Right cardiac atrium (tissue), 5 donors: ENCODE data around the gene NLRP1. TPM values are rescaled to one million over a fixed set of nuclear protein-coding genes. Genes with fewer than 3 reads are reported as not detected.

ENCODE experiments used
- ATAC-seq, 2 donors: fragments of 200-7000 bp; cut with Tn5 transposase; one replicate each; pipeline versions ENCODE4 v1.8.0 to v1.9.1; 2020; ENCODE audit warnings: moderate library complexity in 2 of 2, mild to moderate bottlenecking in 1 of 2
- DNase-seq, 3 donors: peaks; one replicate each; pipeline ENCODE4 v3.0.0-alpha.2; 2020
- H3K27ac ChIP-seq: one replicate; pipeline ENCODE4 v1.5.1; 2013; ENCODE audit warnings: mild to moderate bottlenecking, low read length, control low read depth, moderate library complexity
- H3K27me3 ChIP-seq: one replicate; pipeline ENCODE4 v1.6.1; 2013; ENCODE audit not compliant: control insufficient read depth, insufficient read depth
- H3K4me1 ChIP-seq: one replicate; pipeline ENCODE4 v1.6.1; 2013; ENCODE audit warnings: low read length; ENCODE audit not compliant: control insufficient read depth, insufficient read depth
- H3K4me3 ChIP-seq: one replicate; pipeline ENCODE4 v1.5.1; 2013; ENCODE audit warnings: low read length, control low read depth
- H3K9me3 ChIP-seq: one replicate; pipeline ENCODE4 v1.6.1; 2013; ENCODE audit warnings: low read length; ENCODE audit not compliant: control insufficient read depth
- WGBS: extraction: QIAGEN DNeasy Blood & Tissue Kit; methylation state at CpG from one replicate; pipeline ENCODE4 v1.1.7; 2013; 5-methylcytosine and 5-hydroxymethylcytosine counted together
- intact Hi-C, 4 donors: fragments of 100-400 bp; cut with DNase I; formaldehyde crosslinking; loops; one replicate each; pipeline versions ENCODE4 v1.11.0 to v1.14.0; 2022 to 2023
- polyA plus RNA-seq: library from polyadenylated mRNA; stranded (reverse); fragments of 200-250 nt; gene quantifications from one replicate; pipeline ENCODE4 v1.2.3, GENCODE V29; 2013
- total RNA-seq, 4 donors: library from RNA; stranded (reverse); fragmentation: NEBNext Ultra II Directional; extraction: Animal tissue kit (Norgen Biotek cat#: 25700); gene quantifications; one replicate each; pipeline ENCODE4 v1.2.1, GENCODE V29; 2021
- donor health status: healthy with polysubstance abuse.
- donor health status: DM: no; HTN: yes; CAD: no.
- donor health status: DM: no; HTN: no; CAD: no.
- donor health status: DM: no; HTN: yes; CAD: no; lungs with severe emphysema.
- donor health status: DM: yes; HTN: yes; CAD: no.

NLRP1 gene
- total and polyA plus RNA-seq, 5 donors, result 10.3 to 17.5 (median 12.3) TPM

- no peak overlapping the region for H3K27ac ChIP-seq
- intact Hi-C loops, result no loop called here
- H3K4me3 ChIP-seq, result no peak overlapping the region
- 79% methylated on average over 2 of the region's 2 CpGs for WGBS
- no peaks in the 10 kb centered on the region for H3K9me3 ChIP-seq
- DNase-seq (no peak), ATAC-seq (no peak)
- H3K27me3 ChIP-seq, result no peaks in the 10 kb centered on the region
- no peaks in the 10 kb centered on the region for H3K4me1 ChIP-seq
Measured at GRCh38 chr17:5615476-5615875, 31.2 kb upstream of the NLRP1 start.

- Histone ChIP-seq H3K27me3 (no peaks in the 10 kb centered on the region), H3K27ac (no peak overlapping the region), H3K4me3 (no peak overlapping the region), H3K4me1 (no peaks in the 10 kb centered on the region), H3K9me3 (no peaks in the 10 kb centered on the region)
- ATAC-seq (no peak), DNase-seq (no peak)
- intact Hi-C loops, result no loop called here
- 46% methylated on average over 6 of the region's 6 CpGs for WGBS
Measured at GRCh38 chr17:5610956-5611355, 26.6 kb upstream of the NLRP1 start.

- 68% methylated on average over 12 of the region's 12 CpGs for WGBS
- no peak for ATAC-seq
- Histone ChIP-seq H3K27ac (no peak overlapping the region), H3K4me1 (no peaks in the 10 kb centered on the region), H3K4me3 (no peak overlapping the region), H3K9me3 (no peaks in the 10 kb centered on the region), H3K27me3 (no peaks in the 10 kb centered on the region)
- intact Hi-C loops, result no loop called here
- DNase-seq, result no peak
Measured at GRCh38 chr17:5608399-5609112, 24.2 kb upstream of the NLRP1 start.

- Histone ChIP-seq H3K27ac (no peak overlapping the region), H3K4me3 (no peak overlapping the region), H3K27me3 (no peaks in the 10 kb centered on the region), H3K4me1 (no peaks in the 10 kb centered on the region), H3K9me3 (no peaks in the 10 kb centered on the region)
- WGBS, result 51% methylated on average over 3 of the region's 3 CpGs
- ATAC-seq, result no peak
- intact Hi-C loops, result no loop called here
- no peak for DNase-seq
Measured at GRCh38 chr17:5607946-5608345, 23.6 kb upstream of the NLRP1 start.

- ATAC-seq, result no peak
- Histone ChIP-seq H3K9me3 (no peaks in the 10 kb centered on the region), H3K4me1 (no peaks in the 10 kb centered on the region), H3K27ac (no peak overlapping the region), H3K27me3 (peaks cover 3% of the 10 kb centered on the region), H3K4me3 (no peak overlapping the region)
- no peak for DNase-seq
- intact Hi-C loops, result no loop called here
- WGBS, result 48% methylated on average over 4 of the region's 4 CpGs
Measured at GRCh38 chr17:5605452-5605851, 21.1 kb upstream of the NLRP1 start.

GRCh38 chr17:5600041-5600440 lies 15.7 kb upstream of the NLRP1 start:
- DNase-seq, result no peak
- Histone ChIP-seq H3K27ac (no peak overlapping the region), H3K9me3 (no peaks in the 10 kb centered on the region), H3K27me3 (peaks cover 3% of the 10 kb centered on the region), H3K4me1 (no peaks in the 10 kb centered on the region), H3K4me3 (no peak overlapping the region)
- ATAC-seq, result no peak
- intact Hi-C loops, result no loop called here

GRCh38 chr17:5598457-5598856 lies 14.1 kb upstream of the NLRP1 start:
- Histone ChIP-seq H3K27ac (no peak overlapping the region), H3K4me3 (no peak overlapping the region), H3K4me1 (no peaks in the 10 kb centered on the region), H3K9me3 (no peaks in the 10 kb centered on the region), H3K27me3 (peaks cover 5% of the 10 kb centered on the region)
- intact Hi-C loops, result loop anchor here in 2 of 4 donors (5.0 to 10.0 kb wide), 2 partner anchors 106 to 819 kb away; no protein-coding TSS in a partner anchor
- DNase-seq, result no peak
- ATAC-seq, result no peak
- WGBS, result 22% methylated on average over 6 of the region's 6 CpGs

- intact Hi-C loops, result loop anchor here in 2 of 4 donors (5.0 to 10.0 kb wide), 2 partner anchors 108 to 821 kb away; no protein-coding TSS in a partner anchor
- no peak for ATAC-seq
- H3K27ac ChIP-seq, result no peak overlapping the region
- DNase-seq, result no peak
- no peaks in the 10 kb centered on the region for H3K9me3 ChIP-seq
- no peak overlapping the region for H3K4me3 ChIP-seq
- no peaks in the 10 kb centered on the region for H3K4me1 ChIP-seq
- WGBS, result 76% methylated on average over 2 of the region's 2 CpGs
- H3K27me3 ChIP-seq, result peaks cover 2% of the 10 kb centered on the region
Measured at GRCh38 chr17:5596421-5596820, 12.1 kb upstream of the NLRP1 start.

GRCh38 chr17:5595831-5596230 lies 11.5 kb upstream of the NLRP1 start:
- peaks cover 2% of the 10 kb centered on the region for H3K27me3 ChIP-seq
- H3K27ac ChIP-seq, result no peak overlapping the region
- 46% methylated on average over 7 of the region's 7 CpGs for WGBS
- intact Hi-C loops, result loop anchor here in 2 of 4 donors (5.0 to 10.0 kb wide), 2 partner anchors 109 to 821 kb away; no protein-coding TSS in a partner anchor
- ATAC-seq (no peak), DNase-seq (no peak)
- no peaks in the 10 kb centered on the region for H3K9me3 ChIP-seq
- no peak overlapping the region for H3K4me3 ChIP-seq
- H3K4me1 ChIP-seq, result no peaks in the 10 kb centered on the region

- H3K27ac ChIP-seq, result no peak overlapping the region
- H3K4me3 ChIP-seq, result no peak overlapping the region
- intact Hi-C loops, result loop anchor here in 3 of 4 donors (5.0 to 10.0 kb wide), 3 partner anchors 112 to 460 kb away; no protein-coding TSS in a partner anchor
- no peaks in the 10 kb centered on the region for H3K4me1 ChIP-seq
- DNase-seq, result no peak
- WGBS, result 19% methylated on average over 7 of the region's 7 CpGs
- no peaks in the 10 kb centered on the region for H3K9me3 ChIP-seq
- ATAC-seq, result no peak
- peaks cover 2% of the 10 kb centered on the region for H3K27me3 ChIP-seq
Measured at GRCh38 chr17:5592382-5592781, 8.1 kb upstream of the NLRP1 start.

- 69% methylated on average over 11 of the region's 11 CpGs for WGBS
- H3K27ac ChIP-seq, result no peak overlapping the region
- no peaks in the 10 kb centered on the region for H3K9me3 ChIP-seq
- DNase-seq (no peak), ATAC-seq (no peak)
- intact Hi-C loops, result loop anchor here in 3 of 4 donors (5.0 to 10.0 kb wide), 3 partner anchors 113 to 460 kb away; no protein-coding TSS in a partner anchor
- no peak overlapping the region for H3K4me3 ChIP-seq
- H3K27me3 ChIP-seq, result peaks cover 2% of the 10 kb centered on the region
- no peaks in the 10 kb centered on the region for H3K4me1 ChIP-seq
Measured at GRCh38 chr17:5591966-5592365, 7.7 kb upstream of the NLRP1 start.
